ENCODE results near the gene NAP1L4.

The NAP1L4 gene

GRCh38 chr11:2991452-2992233 is 486 bp downstream of the NAP1L4 start:
- no peak for FAIRE-seq

- no peak for FAIRE-seq
Observed at GRCh38 chr11:2990617-2991451, 1.3 kb downstream of the NAP1L4 start.

GRCh38 chr11:2989551-2989950 is 2.6 kb downstream of the NAP1L4 start:
- FAIRE-seq, result no peak

- FAIRE-seq, result no peak
Observed at GRCh38 chr11:2989006-2989405, 3.1 kb downstream of the NAP1L4 start.

GRCh38 chr11:2987881-2988861 is 4.0 kb downstream of the NAP1L4 start:
- FAIRE-seq, result peak; percentile 30

GRCh38 chr11:2983908-2984307 is 8.2 kb downstream of the NAP1L4 start:
- no peak for FAIRE-seq

GRCh38 chr11:2982214-2982613 is 9.9 kb downstream of the NAP1L4 start:
- FAIRE-seq, result no peak

- FAIRE-seq, result no peak
Observed at GRCh38 chr11:2981130-2981529, 11.0 kb downstream of the NAP1L4 start.

GRCh38 chr11:2980168-2980840 is 11.8 kb downstream of the NAP1L4 start:
- FAIRE-seq, result no peak

GRCh38 chr11:2977113-2977512 is 15.0 kb downstream of the NAP1L4 start:
- no peak for FAIRE-seq

GRCh38 chr11:2976294-2977063 is 15.7 kb downstream of the NAP1L4 start:
- FAIRE-seq, result no peak

- FAIRE-seq, result no peak
Observed at GRCh38 chr11:2975594-2975993, 16.5 kb downstream of the NAP1L4 start.

- FAIRE-seq, result no peak
Observed at GRCh38 chr11:2974272-2974671, 17.9 kb downstream of the NAP1L4 start.

GRCh38 chr11:2968341-2968900 is 23.7 kb downstream of the NAP1L4 start:
- FAIRE-seq, result no peak

- FAIRE-seq, result no peak
Observed at GRCh38 chr11:2964782-2965181, 27.3 kb downstream of the NAP1L4 start.

GRCh38 chr11:2963761-2964160 is 28.4 kb downstream of the NAP1L4 start:
- FAIRE-seq, result no peak

GRCh38 chr11:2963112-2963754 is 28.9 kb downstream of the NAP1L4 start:
- FAIRE-seq, result no peak

GRCh38 chr11:2961080-2961479 is 31.0 kb downstream of the NAP1L4 start:
- no peak for FAIRE-seq

- no peak for FAIRE-seq
Observed at GRCh38 chr11:2960139-2960538, 32.0 kb downstream of the NAP1L4 start.

GRCh38 chr11:2958251-2958650 is 33.9 kb downstream of the NAP1L4 start:
- FAIRE-seq, result no peak

Measured in islet of Langerhans (tissue), 1 donor.